ENCODE measurements around the gene HOOK2.

DNA sequence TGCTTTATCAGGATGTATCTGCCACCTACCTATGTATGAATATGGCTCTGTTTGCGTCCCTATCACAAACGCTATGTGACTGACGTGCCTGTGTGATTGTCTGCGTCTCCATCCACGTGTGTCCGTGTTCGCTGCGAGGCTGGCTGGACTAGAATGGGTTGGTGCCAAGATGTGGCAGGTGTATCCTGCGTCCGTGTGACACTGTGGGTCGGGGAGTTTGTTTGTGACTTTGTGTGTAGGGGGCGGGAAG is 6.7 kb upstream of the HOOK2 start:
- TF ChIP-seq, protein P1, sequence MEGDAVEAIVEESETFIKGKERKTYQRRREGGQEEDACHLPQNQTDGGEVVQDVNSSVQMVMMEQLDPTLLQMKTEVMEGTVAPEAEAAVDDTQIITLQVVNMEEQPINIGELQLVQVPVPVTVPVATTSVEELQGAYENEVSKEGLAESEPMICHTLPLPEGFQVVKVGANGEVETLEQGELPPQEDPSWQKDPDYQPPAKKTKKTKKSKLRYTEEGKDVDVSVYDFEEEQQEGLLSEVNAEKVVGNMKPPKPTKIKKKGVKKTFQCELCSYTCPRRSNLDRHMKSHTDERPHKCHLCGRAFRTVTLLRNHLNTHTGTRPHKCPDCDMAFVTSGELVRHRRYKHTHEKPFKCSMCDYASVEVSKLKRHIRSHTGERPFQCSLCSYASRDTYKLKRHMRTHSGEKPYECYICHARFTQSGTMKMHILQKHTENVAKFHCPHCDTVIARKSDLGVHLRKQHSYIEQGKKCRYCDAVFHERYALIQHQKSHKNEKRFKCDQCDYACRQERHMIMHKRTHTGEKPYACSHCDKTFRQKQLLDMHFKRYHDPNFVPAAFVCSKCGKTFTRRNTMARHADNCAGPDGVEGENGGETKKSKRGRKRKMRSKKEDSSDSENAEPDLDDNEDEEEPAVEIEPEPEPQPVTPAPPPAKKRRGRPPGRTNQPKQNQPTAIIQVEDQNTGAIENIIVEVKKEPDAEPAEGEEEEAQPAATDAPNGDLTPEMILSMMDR (IDR thresholded peaks at IDR 0.05) = no peak
- no peak for TF ChIP-seq POLR2A (IDR thresholded peaks at IDR 0.05)
- no peak for TF ChIP-seq POLR2AphosphoS5 (IDR thresholded peaks at IDR 0.05)
- TF ChIP-seq EP300 (IDR thresholded peaks at IDR 0.05; ENCODE audit: low read depth) = no peak

All from transverse colon (tissue), 4 donors.